ENCODE measurements around the gene XXYLT1.

XXYLT1 gene

GRCh38 chr3:195075941-195076875 is 194.8 kb downstream of the XXYLT1 start:
- Histone ChIP-seq H3K9ac (ENCODE audit: low read length in 2 of 2) (no peak overlapping the region), H3K27me3 (ENCODE audit: control insufficient read depth in 1 of 2, insufficient read depth in 2 of 2, low read length in 2 of 2) (no peaks in the 10 kb centered on the region), H3K4me1 (ENCODE audit: control insufficient read depth, insufficient read depth, low read length) (peaks cover 6% of the 10 kb centered on the region), H3K27ac (ENCODE audit: low read length) (no peak overlapping the region), H3K4me3 (ENCODE audit: low read length in 2 of 2) (no peak overlapping the region), H3K9me3 (ENCODE audit: control insufficient read depth in 2 of 2, low read length in 2 of 2) (no peaks in the 10 kb centered on the region), H3K36me3 (ENCODE audit: control insufficient read depth in 2 of 2, insufficient read depth in 2 of 2, low read length in 2 of 2) (peaks cover 0 to 2% of the 10 kb centered on the region in 2 donors)

- Histone ChIP-seq H3K27ac (ENCODE audit: low read length) (no peak overlapping the region), H3K9ac (ENCODE audit: low read length in 2 of 2) (no peak overlapping the region), H3K9me3 (ENCODE audit: control insufficient read depth in 2 of 2, low read length in 2 of 2) (no peaks in the 10 kb centered on the region), H3K4me1 (ENCODE audit: control insufficient read depth, insufficient read depth, low read length) (peaks cover under 1% of the 10 kb centered on the region), H3K36me3 (ENCODE audit: control insufficient read depth in 2 of 2, insufficient read depth in 2 of 2, low read length in 2 of 2) (peaks cover 0 to 2% of the 10 kb centered on the region in 2 donors), H3K27me3 (ENCODE audit: control insufficient read depth in 1 of 2, insufficient read depth in 2 of 2, low read length in 2 of 2) (no peaks in the 10 kb centered on the region), H3K4me3 (ENCODE audit: low read length in 2 of 2) (no peak overlapping the region)
Observed at GRCh38 chr3:195075199-195075940, 195.6 kb downstream of the XXYLT1 start.

- no peaks in the 10 kb centered on the region for H3K4me1 ChIP-seq (ENCODE audit: control insufficient read depth, insufficient read depth, low read length)
- no peaks in the 10 kb centered on the region for H3K9me3 ChIP-seq (ENCODE audit: control insufficient read depth in 2 of 2, low read length in 2 of 2)
- H3K9ac ChIP-seq (ENCODE audit: low read length in 2 of 2), result no peak overlapping the region
- peaks cover 3 to 7% of the 10 kb centered on the region in 2 donors for H3K36me3 ChIP-seq (ENCODE audit: control insufficient read depth in 2 of 2, insufficient read depth in 2 of 2, low read length in 2 of 2)
- H3K27ac ChIP-seq (ENCODE audit: low read length), result no peak overlapping the region
- H3K27me3 ChIP-seq (ENCODE audit: control insufficient read depth in 1 of 2, insufficient read depth in 2 of 2, low read length in 2 of 2), result no peaks in the 10 kb centered on the region
- H3K4me3 ChIP-seq (ENCODE audit: low read length in 2 of 2), result no peak overlapping the region
Observed at GRCh38 chr3:195073866-195074860, 196.8 kb downstream of the XXYLT1 start.

GRCh38 chr3:195072916-195073564 is 197.9 kb downstream of the XXYLT1 start:
- Histone ChIP-seq H3K4me1 (ENCODE audit: control insufficient read depth, insufficient read depth, low read length) (no peaks in the 10 kb centered on the region), H3K9me3 (ENCODE audit: control insufficient read depth in 2 of 2, low read length in 2 of 2) (no peaks in the 10 kb centered on the region)

DNA sequence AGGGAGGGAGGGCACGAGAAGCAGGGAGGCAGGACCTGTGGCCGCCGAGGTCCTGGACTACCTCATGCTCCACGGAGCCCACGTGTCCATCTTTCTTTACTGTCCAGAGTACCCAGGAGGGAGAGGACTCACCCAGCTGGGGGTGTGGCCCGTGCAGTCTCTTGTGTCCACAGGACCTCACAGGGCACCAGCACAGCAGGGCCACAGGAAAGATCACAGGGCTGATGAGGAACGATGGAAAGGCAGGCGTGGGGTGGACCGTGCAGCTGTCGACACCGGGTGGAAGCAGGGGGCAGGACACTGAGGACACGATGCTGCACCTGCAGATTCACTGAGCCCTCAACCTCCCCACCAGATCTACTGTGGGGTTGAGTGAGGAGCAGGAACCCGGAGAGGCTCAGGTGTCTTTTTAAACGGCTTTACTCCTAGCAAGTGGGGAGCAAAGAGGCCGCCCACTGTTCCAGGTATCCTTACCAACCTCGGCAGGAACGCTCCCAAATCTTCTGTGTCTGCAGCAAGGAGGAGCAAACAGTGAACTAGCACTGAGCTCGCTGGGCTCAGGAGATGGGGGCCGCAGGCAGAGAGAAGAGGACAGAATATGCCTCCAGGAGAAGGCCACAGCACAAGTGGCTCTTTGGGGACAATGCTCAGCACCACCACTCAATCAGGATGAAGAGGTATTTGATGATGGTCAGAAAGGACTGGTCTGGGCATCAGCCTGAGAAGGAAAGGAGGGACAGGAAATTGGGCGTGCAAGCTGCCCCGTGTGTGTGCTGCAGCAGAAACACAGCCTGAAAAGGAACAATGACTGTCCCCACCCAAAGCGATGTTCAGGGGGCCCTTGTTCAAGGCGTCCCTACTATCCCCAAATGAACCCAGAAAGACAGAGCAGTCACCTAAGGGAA is 198.8 kb downstream of the XXYLT1 start:
- Histone ChIP-seq H3K4me3 (ENCODE audit: low read length in 2 of 2) (no peak overlapping the region), H3K9ac (ENCODE audit: low read length in 2 of 2) (no peak overlapping the region), H3K4me1 (ENCODE audit: control insufficient read depth, insufficient read depth, low read length) (no peaks in the 10 kb centered on the region), H3K36me3 (ENCODE audit: control insufficient read depth in 2 of 2, insufficient read depth in 2 of 2, low read length in 2 of 2) (peaks cover 5 to 8% of the 10 kb centered on the region in 2 donors), H3K27ac (ENCODE audit: low read length) (no peak overlapping the region), H3K9me3 (ENCODE audit: control insufficient read depth in 2 of 2, low read length in 2 of 2) (no peaks in the 10 kb centered on the region), H3K27me3 (ENCODE audit: control insufficient read depth in 1 of 2, insufficient read depth in 2 of 2, low read length in 2 of 2) (no peaks in the 10 kb centered on the region)

More at GRCh38 chr3:195072916-195073564, 197.9 kb downstream of the XXYLT1 start:
- Histone ChIP-seq H3K27me3 (ENCODE audit: control insufficient read depth in 1 of 2, insufficient read depth in 2 of 2, low read length in 2 of 2) (no peaks in the 10 kb centered on the region), H3K9ac (ENCODE audit: low read length in 2 of 2) (no peak overlapping the region), H3K27ac (ENCODE audit: low read length) (no peak overlapping the region), H3K36me3 (ENCODE audit: control insufficient read depth in 2 of 2, insufficient read depth in 2 of 2, low read length in 2 of 2) (peaks cover 5 to 8% of the 10 kb centered on the region in 2 donors), H3K4me3 (ENCODE audit: low read length in 2 of 2) (no peak overlapping the region)

DNA sequence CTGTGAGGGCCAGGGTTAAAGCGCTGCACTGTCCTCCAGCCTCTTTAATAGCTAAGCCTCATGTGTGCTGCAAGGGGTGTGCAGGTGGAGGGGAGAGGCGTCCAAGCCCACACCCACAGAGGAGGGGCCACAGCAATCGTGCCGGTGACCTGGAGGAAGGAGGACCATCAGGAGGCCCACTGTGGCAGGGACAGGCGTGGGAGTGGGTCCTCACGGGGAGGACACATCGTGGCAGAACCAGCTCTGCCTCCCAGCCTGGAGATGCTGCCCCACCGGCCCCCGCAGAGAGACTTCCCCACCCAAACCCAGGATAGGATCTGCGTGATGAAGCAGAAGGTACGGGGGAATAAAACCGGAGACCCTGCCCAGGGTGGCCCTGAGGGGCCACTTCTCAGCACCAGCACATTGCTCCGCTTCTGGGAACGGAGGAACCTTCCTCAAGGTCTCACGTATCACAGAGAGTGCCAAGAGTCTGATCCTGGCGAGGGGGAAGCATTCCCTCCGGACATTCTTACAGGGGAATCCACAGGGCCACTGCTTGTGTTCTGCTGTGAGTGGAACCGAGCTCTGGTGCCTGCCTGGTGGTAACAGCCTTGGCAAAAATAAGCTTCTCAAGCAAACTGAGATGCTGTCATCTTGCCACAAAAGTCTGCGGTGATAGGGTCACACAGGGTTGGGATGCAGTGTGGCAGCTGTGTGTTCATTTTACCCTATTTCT is 199.8 kb downstream of the XXYLT1 start:
- H3K9ac ChIP-seq (ENCODE audit: low read length in 2 of 2), result no peak overlapping the region
- H3K9me3 ChIP-seq (ENCODE audit: control insufficient read depth in 2 of 2, low read length in 2 of 2), result no peaks in the 10 kb centered on the region
- H3K4me1 ChIP-seq (ENCODE audit: control insufficient read depth, insufficient read depth, low read length), result no peaks in the 10 kb centered on the region
- H3K36me3 ChIP-seq (ENCODE audit: control insufficient read depth in 2 of 2, insufficient read depth in 2 of 2, low read length in 2 of 2), result peaks cover 5 to 8% of the 10 kb centered on the region in 2 donors
- no peak overlapping the region for H3K27ac ChIP-seq (ENCODE audit: low read length)
- H3K4me3 ChIP-seq (ENCODE audit: low read length in 2 of 2), result no peak overlapping the region
- H3K27me3 ChIP-seq (ENCODE audit: control insufficient read depth in 1 of 2, insufficient read depth in 2 of 2, low read length in 2 of 2), result no peaks in the 10 kb centered on the region

- Histone ChIP-seq H3K27me3 (ENCODE audit: control insufficient read depth in 1 of 2, insufficient read depth in 2 of 2, low read length in 2 of 2) (no peaks in the 10 kb centered on the region), H3K9me3 (ENCODE audit: control insufficient read depth in 2 of 2, low read length in 2 of 2) (no peaks in the 10 kb centered on the region), H3K9ac (ENCODE audit: low read length in 2 of 2) (no peak overlapping the region), H3K36me3 (ENCODE audit: control insufficient read depth in 2 of 2, insufficient read depth in 2 of 2, low read length in 2 of 2) (peaks cover 5 to 8% of the 10 kb centered on the region in 2 donors), H3K4me1 (ENCODE audit: control insufficient read depth, insufficient read depth, low read length) (no peaks in the 10 kb centered on the region), H3K27ac (ENCODE audit: low read length) (no peak overlapping the region), H3K4me3 (ENCODE audit: low read length in 2 of 2) (no peak overlapping the region)
Observed at GRCh38 chr3:195070336-195070735, 200.6 kb downstream of the XXYLT1 start.

DNA sequence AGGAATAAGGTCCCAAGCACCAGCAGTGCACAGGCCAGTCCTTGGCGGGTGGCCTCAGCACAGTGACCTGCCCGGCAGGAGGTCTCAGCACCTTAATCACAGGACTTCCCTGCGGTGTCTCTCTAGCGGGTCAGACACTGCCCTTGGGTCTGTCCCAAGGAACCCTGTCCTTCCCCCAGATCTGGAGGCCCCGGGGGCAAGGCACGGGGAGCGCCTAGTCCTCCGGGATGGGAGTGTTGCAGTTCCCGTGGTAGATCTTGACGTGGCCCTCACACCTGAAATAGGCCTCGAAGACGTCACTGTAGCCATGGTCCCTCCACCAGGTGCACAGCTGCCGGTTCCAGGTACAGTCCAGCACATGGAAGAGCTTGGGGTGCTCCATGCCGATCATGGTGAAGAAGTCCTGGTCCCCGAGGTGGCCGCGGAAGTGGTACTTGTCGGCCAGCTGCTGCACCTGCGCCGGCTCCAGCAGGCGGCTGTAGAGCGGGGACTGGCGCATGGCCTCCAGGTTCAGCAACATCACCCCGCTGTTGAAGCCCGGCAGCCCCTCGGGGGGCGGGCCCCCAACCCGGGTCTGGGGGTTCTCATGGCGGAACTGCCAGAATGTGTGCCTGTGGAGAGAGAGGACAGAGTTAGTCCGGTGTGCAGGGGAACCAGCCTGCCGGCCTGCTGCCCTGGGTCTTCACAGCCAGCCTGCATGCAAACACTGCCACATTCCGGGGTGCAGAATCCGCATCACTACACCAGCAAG is 201.3 kb downstream of the XXYLT1 start:
- no peaks in the 10 kb centered on the region for H3K27me3 ChIP-seq (ENCODE audit: control insufficient read depth in 1 of 2, insufficient read depth in 2 of 2, low read length in 2 of 2)
- H3K27ac ChIP-seq (ENCODE audit: low read length), result no peak overlapping the region

More for the DNA sequence above, 201.3 kb downstream of the XXYLT1 start:
- peaks cover 5 to 8% of the 10 kb centered on the region in 2 donors for H3K36me3 ChIP-seq (ENCODE audit: control insufficient read depth in 2 of 2, insufficient read depth in 2 of 2, low read length in 2 of 2)
- no peak overlapping the region for H3K9ac ChIP-seq (ENCODE audit: low read length in 2 of 2)
- peaks cover 4% of the 10 kb centered on the region for H3K4me1 ChIP-seq (ENCODE audit: control insufficient read depth, insufficient read depth, low read length)
- H3K4me3 ChIP-seq (ENCODE audit: low read length in 2 of 2), result no peak overlapping the region
- no peaks in the 10 kb centered on the region for H3K9me3 ChIP-seq (ENCODE audit: control insufficient read depth in 2 of 2, low read length in 2 of 2)

All from stomach smooth muscle (tissue), 2 donors.